Panc1 (cell line): ENCODE data around the gene TRAPPC10. TPM values are rescaled to one million over a fixed set of nuclear protein-coding genes. Genes with fewer than 3 reads are reported as not detected.

Experiments used
- ATAC-seq: fragments of 200-7000 bp; cut with Tn5 transposase; 2 replicates; pipeline ENCODE4 v1.9.1; 2020; ENCODE audit warnings: mild to moderate bottlenecking, moderate library complexity
- BruUV-seq: library from RNA; stranded (reverse); fragments of 400-500 nt; replicated peaks from 2 replicates; lab custom pipeline; 2021; lab: Mats Ljungman, UMichigan
- CTCF ChIA-PET: fragments of 300-600 bp; sonication (Branson Sonifier 250); formaldehyde crosslinking; loops from one replicate; lab custom pipeline; 2022; ENCODE audit warnings: antibody characterized with exemption; lab: Charles Lee
- POLR2A ChIA-PET: fragments of 300-600 bp; sonication (Branson Sonifier 250); formaldehyde crosslinking; loops from one replicate; lab custom pipeline; 2022; ENCODE audit warnings: antibody characterized with exemption; lab: Charles Lee
- DNase-seq: peaks from one replicate; pipeline ENCODE4 v3.0.0-alpha.2; 2010; ENCODE audit warnings: low read depth, low spot score
- H3K27ac ChIP-seq: 2 replicates; pipeline ENCODE4 v1.5.1; 2011; ENCODE audit warnings: mild to moderate bottlenecking, low read length, inconsistent platforms
- H3K27me3 ChIP-seq: fragments of 200-500 bp; sonication (Bioruptor generic); 2 replicates; pipeline ENCODE4 v1.6.0; 2014; ENCODE audit warnings: low read length, inconsistent platforms; ENCODE audit not compliant: control insufficient read depth, insufficient read depth
- H3K36me3 ChIP-seq: fragments of 200-500 bp; sonication (Bioruptor generic); 2 replicates; pipeline ENCODE4 v1.5.1; 2014; ENCODE audit warnings: inconsistent platforms, mild to moderate bottlenecking, low read length, moderate library complexity; ENCODE audit not compliant: control insufficient read depth, insufficient read depth
- H3K4me1 ChIP-seq: 2 replicates; pipeline ENCODE4 v1.5.1; 2011; ENCODE audit warnings: inconsistent platforms, mild to moderate bottlenecking, low read length, moderate library complexity; ENCODE audit not compliant: control insufficient read depth, insufficient read depth
- H3K4me3 ChIP-seq, 2 experiments: 2 replicates each; pipeline ENCODE4 v1.5.1; 2011 to 2012; ENCODE audit warnings: low read depth in 2 of 2, low read length in 2 of 2, mild to moderate bottlenecking in 2 of 2, inconsistent platforms in 1 of 2, moderate library complexity in 1 of 2
- H3K9me3 ChIP-seq: fragments of 200-500 bp; sonication (Bioruptor generic); 2 replicates; pipeline ENCODE4 v1.5.1; 2014; ENCODE audit warnings: low read depth, mild to moderate bottlenecking, inconsistent platforms, low read length, moderate library complexity; ENCODE audit not compliant: control insufficient read depth, insufficient read depth
- CTCF ChIP-seq: fragments of 450-650 bp; IDR thresholded peaks from 2 replicates; pipeline ENCODE4 v1.5.1; 2017; ENCODE audit warnings: mild to moderate bottlenecking
- POLR2AphosphoS5 ChIP-seq: IDR thresholded peaks from 2 replicates; pipeline ENCODE4 v1.6.1; 2012; ENCODE audit warnings: mild to moderate bottlenecking, low read depth, low read length, moderate library complexity
- REST ChIP-seq, 2 experiments: IDR thresholded peaks; 2 replicates each; pipeline ENCODE4 v1.6.1; 2011 to 2012; ENCODE audit warnings: low read depth in 2 of 2, control low read depth in 1 of 2, low read length in 1 of 2, mild to moderate bottlenecking in 1 of 2, moderate library complexity in 1 of 2; ENCODE audit not compliant: insufficient read depth in 1 of 2
- SIN3A ChIP-seq: IDR thresholded peaks from 2 replicates; pipeline ENCODE4 v1.6.1; 2012; ENCODE audit warnings: low read depth, mild to moderate bottlenecking, low read length, moderate library complexity, borderline replicate concordance; ENCODE audit not compliant: insufficient read depth
- TCF7L2 ChIP-seq: IDR thresholded peaks from 2 replicates; pipeline ENCODE4 v1.6.1; 2011; ENCODE audit warnings: mild to moderate bottlenecking, low read depth, low read length, inconsistent platforms
- in situ Hi-C: cut with HindIII; loops from 2 replicates; pipeline ENCODE4 v1.10.0; 2016; ENCODE audit warnings: low sequenced_read_pairs, low pct_unique_long_range_greater_than_20kb
- intact Hi-C: fragments of 100-400 bp; cut with micrococcal nuclease; formaldehyde crosslinking; loops from one replicate; pipeline ENCODE4 v1.10.0; 2022; ENCODE audit not compliant: unreplicated experiment
- total RNA-seq: library from RNA; stranded (reverse); gene quantifications from one replicate; pipeline ENCODE4 v1.2.1, GENCODE V29; 2021; ENCODE audit not compliant: unreplicated experiment

TRAPPC10 gene
- total RNA-seq, 1 experiment from 2014 or later = 34.5 TPM

- ChIA-PET CTCF (interaction anchor here (0.6 to 0.9 kb wide), 4 partner anchors 13 to 631 kb away, joined by 3 to 8 read pairs (median 4); no protein-coding TSS in a partner anchor), POLR2A (no interaction called here)
- TF ChIP-seq CTCF (no peak), TCF7L2 (no peak), POLR2AphosphoS5 (no peak), REST (IDR thresholded peaks at IDR 0.05; ENCODE audit: insufficient read depth in 1 of 2, low read depth in 2 of 2, low read length in 1 of 2) (no peak), SIN3A (no peak)
- H3K4me3 ChIP-seq = no peak overlapping the region
- H3K9me3 ChIP-seq = no peaks in the 10 kb centered on the region
- in situ Hi-C loops (no loop called here), intact Hi-C loops (no loop called here)
- DNase-seq = no peak
- H3K4me1 ChIP-seq = no peaks in the 10 kb centered on the region
- H3K27me3 ChIP-seq = no peaks in the 10 kb centered on the region
- peak; percentile 31; the same call in 1 of the 2 replicates for ATAC-seq
- no peaks in the 10 kb centered on the region for H3K36me3 ChIP-seq
- BruUV-seq = no TSS peak
- no peak overlapping the region for H3K27ac ChIP-seq
Measured at GRCh38 chr21:43974791-43975468, 37.2 kb upstream of the TRAPPC10 start.

- peak; percentile 39 for DNase-seq
- Histone ChIP-seq H3K27ac (no peak overlapping the region), H3K9me3 (no peaks in the 10 kb centered on the region), H3K27me3 (no peaks in the 10 kb centered on the region), H3K36me3 (no peaks in the 10 kb centered on the region), H3K4me3 (no peak overlapping the region), H3K4me1 (no peaks in the 10 kb centered on the region)
- intact Hi-C loops = no loop called here
- TF ChIP-seq CTCF = peak; percentile 91
- no peak for TF ChIP-seq SIN3A
- no peak for TF ChIP-seq TCF7L2
- TF ChIP-seq POLR2AphosphoS5 = no peak
- no peak for TF ChIP-seq REST (IDR thresholded peaks at IDR 0.05; ENCODE audit: insufficient read depth in 1 of 2, low read depth in 2 of 2, low read length in 1 of 2)
- BruUV-seq = no TSS peak
- ATAC-seq = peak; percentile 89
- in situ Hi-C loops = no loop called here
- ChIA-PET CTCF (interaction anchor here (0.6 to 0.9 kb wide), 5 partner anchors 12 to 632 kb away, joined by 3 to 8 read pairs (median 3); no protein-coding TSS in a partner anchor), POLR2A (no interaction called here)
Measured at GRCh38 chr21:43975469-43976098, 36.5 kb upstream of the TRAPPC10 start.
